ENCODE measurements around the gene COP1.

COP1 gene

DNA sequence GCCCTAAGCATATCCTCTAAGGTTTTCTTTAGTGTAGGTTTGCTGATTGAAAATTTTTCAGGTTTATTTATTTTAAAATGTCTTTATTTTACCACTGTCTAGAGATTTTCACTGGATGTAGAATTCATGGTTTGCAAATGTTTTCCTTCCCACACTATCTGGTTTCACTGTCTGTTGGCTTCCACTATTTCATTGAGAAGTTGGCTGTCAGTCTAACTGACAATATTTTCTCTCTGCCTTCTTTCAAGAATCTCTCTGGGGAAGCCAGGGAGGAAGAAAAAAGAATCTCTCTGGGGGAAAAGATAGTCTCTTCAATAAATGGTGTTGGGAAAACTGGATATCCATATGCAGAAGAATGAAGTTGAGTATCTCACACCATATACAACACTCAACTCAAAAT, 226.0 kb downstream of the COP1 start:
- peaks cover 30% of the 10 kb centered on the region for H3K36me3 ChIP-seq
- TF ChIP-seq, protein P1, sequence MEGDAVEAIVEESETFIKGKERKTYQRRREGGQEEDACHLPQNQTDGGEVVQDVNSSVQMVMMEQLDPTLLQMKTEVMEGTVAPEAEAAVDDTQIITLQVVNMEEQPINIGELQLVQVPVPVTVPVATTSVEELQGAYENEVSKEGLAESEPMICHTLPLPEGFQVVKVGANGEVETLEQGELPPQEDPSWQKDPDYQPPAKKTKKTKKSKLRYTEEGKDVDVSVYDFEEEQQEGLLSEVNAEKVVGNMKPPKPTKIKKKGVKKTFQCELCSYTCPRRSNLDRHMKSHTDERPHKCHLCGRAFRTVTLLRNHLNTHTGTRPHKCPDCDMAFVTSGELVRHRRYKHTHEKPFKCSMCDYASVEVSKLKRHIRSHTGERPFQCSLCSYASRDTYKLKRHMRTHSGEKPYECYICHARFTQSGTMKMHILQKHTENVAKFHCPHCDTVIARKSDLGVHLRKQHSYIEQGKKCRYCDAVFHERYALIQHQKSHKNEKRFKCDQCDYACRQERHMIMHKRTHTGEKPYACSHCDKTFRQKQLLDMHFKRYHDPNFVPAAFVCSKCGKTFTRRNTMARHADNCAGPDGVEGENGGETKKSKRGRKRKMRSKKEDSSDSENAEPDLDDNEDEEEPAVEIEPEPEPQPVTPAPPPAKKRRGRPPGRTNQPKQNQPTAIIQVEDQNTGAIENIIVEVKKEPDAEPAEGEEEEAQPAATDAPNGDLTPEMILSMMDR (IDR thresholded peaks at IDR 0.05; ENCODE audit: low read depth, low read length) = no peak
- H3K9me3 ChIP-seq (ENCODE audit: severe bottlenecking) = no peaks in the 10 kb centered on the region
- H3K27me3 ChIP-seq (ENCODE audit: insufficient read depth, low read depth, severe bottlenecking) = no peaks in the 10 kb centered on the region
- no peak overlapping the region for H3K4me3 ChIP-seq (ENCODE audit: low read depth, low read length)
- DNase-seq = no peak
- H3K27ac ChIP-seq = no peak overlapping the region

DNA sequence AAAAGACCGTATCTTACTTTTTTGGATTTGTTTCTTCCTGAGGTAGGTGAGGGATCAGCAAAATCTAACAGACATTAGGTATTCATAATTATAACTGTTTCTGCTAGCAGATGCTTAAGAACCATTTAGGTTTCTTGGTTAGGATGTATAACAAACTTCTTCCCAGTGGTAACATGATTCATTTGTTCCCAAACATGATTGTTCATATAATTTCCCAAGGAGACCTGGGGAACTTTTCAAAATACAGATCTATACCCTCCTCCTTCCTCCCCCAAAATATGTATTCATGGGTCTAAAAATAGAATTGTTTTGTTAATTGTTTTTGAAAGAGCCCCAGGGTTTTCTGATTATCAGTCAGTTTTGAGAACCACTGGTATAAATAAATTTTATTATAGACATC, 228.2 kb downstream of the COP1 start:
- H3K27me3 ChIP-seq (ENCODE audit: insufficient read depth, low read depth, severe bottlenecking) = no peaks in the 10 kb centered on the region
- DNase-seq = no peak
- TF ChIP-seq, protein P1 (IDR thresholded peaks at IDR 0.05; ENCODE audit: low read depth, low read length) = no peak
- H3K27ac ChIP-seq = no peak overlapping the region
- peaks cover 13% of the 10 kb centered on the region for H3K36me3 ChIP-seq
- H3K4me3 ChIP-seq (ENCODE audit: low read depth, low read length) = no peak overlapping the region
- H3K9me3 ChIP-seq (ENCODE audit: severe bottlenecking) = no peaks in the 10 kb centered on the region

DNA sequence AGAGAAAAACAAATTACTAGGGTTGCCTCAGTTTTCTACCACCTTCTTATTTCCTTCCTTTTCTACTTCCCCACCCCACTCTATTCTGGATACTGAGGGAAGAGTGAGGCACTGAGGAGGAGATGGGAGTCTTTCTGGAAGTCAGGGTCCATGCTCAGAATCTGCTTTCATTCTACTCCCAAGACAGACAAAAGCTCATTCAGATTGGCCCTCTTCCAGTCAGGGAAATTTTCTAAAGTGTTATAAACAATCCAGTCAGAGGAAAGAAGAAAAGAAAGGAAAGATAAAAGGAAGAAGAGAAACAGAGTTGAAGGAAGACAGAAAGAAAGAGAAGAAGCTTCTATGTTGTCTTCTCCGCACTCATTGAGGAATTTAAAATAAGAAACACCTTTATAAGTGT, 228.6 kb downstream of the COP1 start:
- DNase-seq = no peak
- Histone ChIP-seq H3K9me3 (ENCODE audit: severe bottlenecking) (no peaks in the 10 kb centered on the region), H3K36me3 (peaks cover 9% of the 10 kb centered on the region)

DNA sequence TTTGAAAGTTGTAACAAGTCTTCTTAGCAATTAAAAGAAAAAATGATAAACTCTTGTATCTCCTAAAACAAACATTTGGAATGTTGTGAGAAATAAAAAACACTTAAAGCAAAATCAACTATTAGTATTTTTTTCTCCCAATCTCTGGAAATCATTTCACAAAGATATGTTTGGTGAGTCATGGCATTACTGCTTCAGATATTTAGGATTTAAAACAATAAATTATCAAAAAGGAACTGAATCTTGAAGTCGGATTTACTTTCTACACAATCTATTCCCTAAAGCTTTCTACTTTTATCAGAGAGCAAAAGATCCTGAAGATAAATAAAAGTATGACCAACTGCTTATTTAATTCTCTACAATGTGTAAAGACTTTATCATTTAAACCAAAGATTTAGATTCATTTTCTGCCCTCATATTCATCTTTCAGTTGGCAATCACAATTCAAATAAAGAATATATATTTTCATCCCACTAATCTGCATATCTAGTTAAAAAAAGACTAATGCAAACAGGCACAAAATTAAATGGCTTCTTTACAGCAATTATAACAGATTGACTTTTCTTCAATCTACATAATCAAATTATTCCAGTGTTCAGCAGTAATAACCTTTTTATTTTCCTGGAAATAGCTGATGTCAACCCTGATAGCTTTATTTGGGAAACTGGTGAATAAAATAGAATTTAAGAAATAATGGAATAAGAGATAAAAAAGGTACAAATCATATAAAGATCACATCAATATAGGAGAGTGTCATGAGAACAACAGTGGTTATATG, 230.0 kb downstream of the COP1 start:
- Histone ChIP-seq H3K4me3 (ENCODE audit: low read depth, low read length) (no peak overlapping the region), H3K27ac (no peak overlapping the region), H3K27me3 (ENCODE audit: insufficient read depth, low read depth, severe bottlenecking) (no peaks in the 10 kb centered on the region), H3K9me3 (ENCODE audit: severe bottlenecking) (no peaks in the 10 kb centered on the region), H3K36me3 (peaks cover under 1% of the 10 kb centered on the region; the same call in 1 of the 2 replicates)
- DNase-seq = no peak
- TF ChIP-seq, protein P1 (IDR thresholded peaks at IDR 0.05; ENCODE audit: low read depth, low read length) = no peak

More for the DNA sequence above, 228.6 kb downstream of the COP1 start:
- Histone ChIP-seq H3K27ac (no peak overlapping the region), H3K4me3 (ENCODE audit: low read depth, low read length) (no peak overlapping the region), H3K27me3 (ENCODE audit: insufficient read depth, low read depth, severe bottlenecking) (no peaks in the 10 kb centered on the region)
- TF ChIP-seq, protein P1 (IDR thresholded peaks at IDR 0.05; ENCODE audit: low read depth, low read length) = no peak

DNA sequence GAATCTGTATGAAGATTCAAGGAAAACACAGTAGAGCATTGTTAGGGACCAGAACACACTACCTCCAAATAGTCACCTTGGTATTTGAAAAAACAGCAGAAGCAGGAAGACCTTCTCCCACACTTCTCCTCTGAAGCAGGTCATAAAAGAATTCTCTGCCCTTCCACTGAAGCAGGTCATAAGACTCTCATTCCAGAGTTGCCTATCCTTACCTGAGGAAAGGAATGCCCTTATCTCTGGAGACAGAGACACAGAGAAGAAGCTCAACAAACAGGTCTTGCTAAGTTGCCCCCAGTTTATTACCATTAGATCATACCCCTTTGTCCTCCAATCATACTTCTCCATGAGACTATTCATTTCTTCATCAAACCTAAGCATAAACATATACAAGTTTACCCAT, 237.9 kb downstream of the COP1 start:
- TF ChIP-seq, protein P1 (IDR thresholded peaks at IDR 0.05; ENCODE audit: low read depth, low read length) = no peak

More for the DNA sequence above, 237.9 kb downstream of the COP1 start:
- peaks cover 9% of the 10 kb centered on the region for H3K36me3 ChIP-seq
- H3K27ac ChIP-seq = no peak overlapping the region
- H3K4me3 ChIP-seq (ENCODE audit: low read depth, low read length) = no peak overlapping the region
- no peaks in the 10 kb centered on the region for H3K9me3 ChIP-seq (ENCODE audit: severe bottlenecking)
- H3K27me3 ChIP-seq (ENCODE audit: insufficient read depth, low read depth, severe bottlenecking) = no peaks in the 10 kb centered on the region
- no peak for DNase-seq
